Smooth muscle cell (in vitro differentiated cells): Measurements from ENCODE around the gene KDELR1. TPM values are rescaled to one million over a fixed set of nuclear protein-coding genes. Genes with fewer than 3 reads are reported as not detected.

ENCODE experiments used
- DNase-seq: peaks from one replicate; lab custom pipeline; 2025; ENCODE audit not compliant: unreplicated experiment; lab: John Stamatoyannopoulos, UW
- H2AFZ ChIP-seq: fragments of 200-600 bp; sonication (generic); 2 replicates; pipeline ENCODE4 v1.6.0; 2016; ENCODE audit warnings: antibody characterized with exemption, low read depth, mild to moderate bottlenecking
- H3F3A ChIP-seq: fragments of 200-600 bp; sonication (generic); 2 replicates; pipeline ENCODE4 v1.6.0; 2017; ENCODE audit warnings: antibody characterized with exemption, low read depth
- H3K27ac ChIP-seq: fragments of 200-600 bp; sonication (generic); 2 replicates; pipeline ENCODE4 v1.5.1; 2016; ENCODE audit warnings: low read depth, mild to moderate bottlenecking
- H3K27me3 ChIP-seq: fragments of 200-600 bp; sonication (generic); 2 replicates; pipeline ENCODE4 v1.6.1; 2016; ENCODE audit warnings: low read depth, mild to moderate bottlenecking
- H3K36me3 ChIP-seq: fragments of 200-600 bp; sonication (generic); 2 replicates; pipeline ENCODE4 v1.5.1; 2016; ENCODE audit warnings: low read depth
- H3K4me1 ChIP-seq: fragments of 200-600 bp; sonication (generic); 2 replicates; pipeline ENCODE4 v1.5.1; 2016; ENCODE audit warnings: low read depth
- H3K4me2 ChIP-seq: fragments of 200-600 bp; sonication (generic); 2 replicates; pipeline ENCODE4 v1.6.0; 2016; ENCODE audit warnings: mild to moderate bottlenecking
- H3K4me3 ChIP-seq: fragments of 200-600 bp; sonication (generic); 2 replicates; pipeline ENCODE4 v1.5.1; 2016; ENCODE audit warnings: mild to moderate bottlenecking
- H3K79me2 ChIP-seq: fragments of 200-600 bp; sonication (generic); 2 replicates; pipeline ENCODE4 v1.6.0; 2016; ENCODE audit warnings: low read depth, mild to moderate bottlenecking
- H3K9ac ChIP-seq: fragments of 200-600 bp; sonication (generic); 2 replicates; pipeline ENCODE4 v1.6.0; 2016; ENCODE audit warnings: low read depth
- H3K9me3 ChIP-seq: fragments of 200-600 bp; sonication (generic); replicated peaks from 2 replicates; pipeline ENCODE4 v1.5.1; 2016; ENCODE audit warnings: low read depth
- H4K20me1 ChIP-seq: fragments of 200-600 bp; sonication (generic); 2 replicates; pipeline ENCODE4 v1.6.0; 2016; ENCODE audit warnings: low read depth
- CTCF ChIP-seq: fragments of 200-600 bp; sonication (generic); IDR thresholded peaks from 2 replicates; pipeline ENCODE4 v1.5.1; 2017; ENCODE audit warnings: borderline replicate concordance, mild to moderate bottlenecking, antibody characterized with exemption; ENCODE audit not compliant: insufficient read depth, poor library complexity, severe bottlenecking
- WGBS: methylation state at CpG from one replicate; pipeline ENCODE4 v1.1.7; 2016; ENCODE audit warnings: low lambda C conversion rate; 5-methylcytosine and 5-hydroxymethylcytosine counted together
- polyA plus RNA-seq: library from polyadenylated mRNA; unstranded; fragments of >200 nt; fragmentation: Nextera tagmentation; extraction: Ambion mirVana; gene quantifications from 2 replicates; pipeline ENCODE4 v1.2.1, GENCODE V29; 2016
- total RNA-seq: library from RNA; depleted of rRNA; stranded (reverse); fragments of >200 nt; gene quantifications from 2 replicates; pipeline ENCODE4 v1.2.3, GENCODE V29; 2014

The KDELR1 gene
- total and polyA plus RNA-seq, 2 experiments from 2014 or later, result 239 to 315 TPM

GRCh38 chr19:48415806-48416221, 24.5 kb upstream of the KDELR1 start:
- no peak for TF ChIP-seq CTCF
- Histone ChIP-seq H2AFZ (no peak overlapping the region), H3K9me3 (no peaks in the 10 kb centered on the region), H3K4me3 (no peak overlapping the region), H3F3A (no peaks in the 10 kb centered on the region), H4K20me1 (no peaks in the 10 kb centered on the region), H3K9ac (no peak overlapping the region), H3K4me1 (peaks cover 8% of the 10 kb centered on the region), H3K27me3 (no peaks in the 10 kb centered on the region), H3K4me2 (no peak overlapping the region), H3K36me3 (peaks cover 3% of the 10 kb centered on the region), H3K27ac (no peak overlapping the region), H3K79me2 (no peaks in the 10 kb centered on the region)
- DNase-seq, result no peak
- 83% methylated on average over 27 of the region's 30 CpGs for WGBS

- H3K27ac ChIP-seq, result no peak overlapping the region
- H3K4me1 ChIP-seq, result peaks cover 8% of the 10 kb centered on the region
- no peaks in the 10 kb centered on the region for H3K27me3 ChIP-seq
- H3K79me2 ChIP-seq, result no peaks in the 10 kb centered on the region
- WGBS, result 40% methylated on average over 9 of the region's 14 CpGs
- DNase-seq, result no peak
- no peak overlapping the region for H3K4me3 ChIP-seq
- no peaks in the 10 kb centered on the region for H3K9me3 ChIP-seq
- TF ChIP-seq CTCF, result no peak
- H3K36me3 ChIP-seq, result peaks cover 3% of the 10 kb centered on the region
- H3K4me2 ChIP-seq, result no peak overlapping the region
- no peak overlapping the region for H2AFZ ChIP-seq
- no peaks in the 10 kb centered on the region for H3F3A ChIP-seq
- no peak overlapping the region for H3K9ac ChIP-seq
- H4K20me1 ChIP-seq, result no peaks in the 10 kb centered on the region
These were observed 24.0 kb upstream of the KDELR1 start for GRCh38 chr19:48415395-48415794.

GRCh38 chr19:48413879-48414587, 22.7 kb upstream of the KDELR1 start:
- no peaks in the 10 kb centered on the region for H4K20me1 ChIP-seq
- H3K4me3 ChIP-seq, result no peak overlapping the region
- TF ChIP-seq CTCF, result no peak
- peaks cover 3% of the 10 kb centered on the region for H3K36me3 ChIP-seq
- no peak overlapping the region for H2AFZ ChIP-seq
- H3K27ac ChIP-seq, result no peak overlapping the region
- H3K9ac ChIP-seq, result no peak overlapping the region
- H3K27me3 ChIP-seq, result no peaks in the 10 kb centered on the region
- no peak for DNase-seq
- 47% methylated on average over 24 of the region's 24 CpGs for WGBS
- peaks cover 8% of the 10 kb centered on the region for H3K4me1 ChIP-seq
- no peaks in the 10 kb centered on the region for H3K9me3 ChIP-seq
- H3F3A ChIP-seq, result no peaks in the 10 kb centered on the region
- H3K4me2 ChIP-seq, result peak overlapping the region; percentile 54
- H3K79me2 ChIP-seq, result no peaks in the 10 kb centered on the region

- TF ChIP-seq CTCF, result no peak
- Histone ChIP-seq H2AFZ (no peak overlapping the region), H3F3A (no peaks in the 10 kb centered on the region), H3K9ac (no peak overlapping the region), H4K20me1 (peaks cover 4% of the 10 kb centered on the region), H3K79me2 (peaks cover 14% of the 10 kb centered on the region), H3K27ac (no peak overlapping the region), H3K9me3 (no peaks in the 10 kb centered on the region), H3K27me3 (no peaks in the 10 kb centered on the region), H3K4me2 (no peak overlapping the region), H3K36me3 (no peaks in the 10 kb centered on the region), H3K4me1 (no peaks in the 10 kb centered on the region), H3K4me3 (no peak overlapping the region)
- no peak for DNase-seq
- WGBS, result 90% methylated on average over 13 of the region's 13 CpGs
These were observed 14.5 kb upstream of the KDELR1 start for GRCh38 chr19:48405850-48406249.
